NCI-H446 treated with DMSO at 0.1 percent for 48 hours (cell line): ENCODE results near the gene RHOA.
A peak's percentile ranks its signal among the peaks of the same experiment; 100 is the strongest.

Experiments used
- DNase-seq: peaks from one replicate; lab custom pipeline; 2025; lab: John Stamatoyannopoulos, UW

The RHOA gene

DNA sequence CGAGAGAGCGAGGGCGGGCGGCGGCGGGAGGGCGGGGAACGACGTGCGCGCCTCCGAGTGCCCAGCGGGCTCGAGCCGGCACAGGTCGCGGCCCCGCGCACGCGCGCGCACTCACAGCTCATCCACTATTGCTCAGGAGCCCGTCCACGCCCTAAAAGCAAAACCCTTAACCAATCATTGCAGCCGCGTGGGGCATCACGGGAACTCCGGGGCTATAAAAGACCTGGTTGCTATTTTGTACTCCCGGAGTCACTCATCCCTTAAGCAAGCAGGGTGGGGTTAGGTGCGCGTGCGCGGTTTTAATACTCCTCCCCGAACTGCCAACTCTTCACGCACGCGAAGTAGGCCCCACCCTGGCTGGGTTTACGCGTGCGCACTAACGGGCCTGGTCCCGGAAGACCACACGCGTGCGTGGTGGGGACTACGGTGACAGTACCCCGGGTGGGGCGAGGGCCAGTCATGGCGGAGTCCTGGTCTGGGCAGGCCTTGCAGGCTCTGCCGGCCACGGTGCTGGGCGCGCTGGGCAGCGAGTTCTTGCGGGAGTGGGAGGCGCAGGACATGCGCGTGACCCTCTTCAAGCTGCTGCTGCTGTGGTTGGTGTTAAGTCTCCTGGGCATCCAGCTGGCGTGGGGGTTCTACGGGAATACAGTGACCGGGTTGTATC is at the start of gene RHOA, which contains the start of gene TCTA:
Gene RHOA, minus strand, starts transcription at position 9 of the 664 bp plus-strand sequence. CDS start 36,387 bp downstream, outside the sequence.
Gene TCTA, plus strand, starts transcription at position 456 of the 664 bp plus-strand sequence. Its CDS starts 4 bp downstream, at position 460.
- peak; percentile 98 for DNase-seq

DNA sequence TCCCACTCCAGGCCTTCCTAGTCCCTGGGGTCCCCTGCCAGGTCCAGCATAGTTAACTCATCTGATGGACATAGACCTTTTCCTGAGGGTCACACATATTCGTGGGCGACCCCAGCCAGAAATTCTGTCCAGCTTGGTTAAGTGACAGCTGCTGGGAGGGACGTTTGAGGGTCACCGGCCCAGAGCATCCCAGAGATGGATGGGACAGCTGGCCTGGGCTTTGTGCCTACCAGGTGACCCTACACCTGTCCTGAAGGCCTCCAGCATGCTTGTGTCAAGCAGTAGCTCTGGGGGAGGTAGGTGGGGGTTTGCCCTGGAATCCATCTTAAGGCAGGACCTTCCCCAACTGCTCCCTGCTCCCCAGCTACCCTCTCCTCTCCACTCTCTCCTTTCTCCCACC is 49.2 kb upstream of the RHOA start:
- DNase-seq = no peak

DNA sequence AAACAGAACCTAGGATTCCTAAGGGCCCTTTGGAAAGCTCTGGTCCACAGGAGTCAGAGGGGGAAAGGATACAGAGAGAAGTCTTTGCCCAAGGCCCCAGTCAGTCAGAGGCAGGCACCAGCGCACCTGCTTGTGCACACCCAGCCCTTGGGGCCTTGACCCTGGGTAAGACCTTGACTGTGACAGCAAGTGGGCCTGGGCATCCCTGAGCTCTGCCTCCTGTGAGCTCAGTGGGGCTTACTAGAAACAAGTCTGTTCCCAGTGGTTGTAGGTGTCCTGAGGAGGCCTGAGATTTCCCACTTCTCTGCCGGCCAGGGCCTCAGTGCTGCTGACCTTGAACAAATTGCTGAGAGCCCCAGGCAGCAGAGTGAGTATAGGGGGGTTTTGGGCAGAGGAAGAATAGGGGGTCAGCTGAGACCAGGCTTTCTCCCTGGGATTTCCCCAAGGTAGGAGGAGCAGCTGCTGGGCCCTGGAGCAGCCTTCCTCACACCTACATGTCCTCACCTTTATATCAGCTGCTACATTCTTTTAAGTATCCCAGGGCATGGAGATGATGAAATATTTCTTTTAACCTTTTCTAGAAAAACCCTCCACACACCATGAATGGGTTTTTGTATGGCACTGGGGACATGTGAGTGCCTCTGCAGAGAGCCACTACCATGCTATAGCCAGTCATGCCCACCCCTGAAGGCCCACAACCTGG is 48.6 kb upstream of the RHOA start:
- DNase-seq = no peak

DNA sequence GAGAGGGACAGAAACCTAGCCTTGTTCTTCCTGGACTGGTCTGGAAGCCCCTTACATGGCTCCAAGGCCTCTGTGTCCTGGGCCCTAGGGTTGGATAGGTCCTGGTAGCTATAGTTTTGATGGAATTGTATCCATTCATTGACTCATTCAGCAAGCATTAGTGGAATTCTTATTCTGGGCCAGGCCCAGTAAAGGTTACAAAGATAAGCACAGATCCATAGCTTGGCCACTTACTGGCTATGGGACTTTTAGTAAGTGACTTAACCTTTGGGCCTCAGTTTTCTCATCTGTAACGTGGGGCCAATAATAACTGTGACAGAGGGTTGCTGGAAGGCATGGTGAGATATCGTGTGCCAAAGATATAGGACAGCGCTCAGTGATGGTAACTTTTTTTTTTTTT is 44.7 kb upstream of the RHOA start:
- DNase-seq = no peak

DNA sequence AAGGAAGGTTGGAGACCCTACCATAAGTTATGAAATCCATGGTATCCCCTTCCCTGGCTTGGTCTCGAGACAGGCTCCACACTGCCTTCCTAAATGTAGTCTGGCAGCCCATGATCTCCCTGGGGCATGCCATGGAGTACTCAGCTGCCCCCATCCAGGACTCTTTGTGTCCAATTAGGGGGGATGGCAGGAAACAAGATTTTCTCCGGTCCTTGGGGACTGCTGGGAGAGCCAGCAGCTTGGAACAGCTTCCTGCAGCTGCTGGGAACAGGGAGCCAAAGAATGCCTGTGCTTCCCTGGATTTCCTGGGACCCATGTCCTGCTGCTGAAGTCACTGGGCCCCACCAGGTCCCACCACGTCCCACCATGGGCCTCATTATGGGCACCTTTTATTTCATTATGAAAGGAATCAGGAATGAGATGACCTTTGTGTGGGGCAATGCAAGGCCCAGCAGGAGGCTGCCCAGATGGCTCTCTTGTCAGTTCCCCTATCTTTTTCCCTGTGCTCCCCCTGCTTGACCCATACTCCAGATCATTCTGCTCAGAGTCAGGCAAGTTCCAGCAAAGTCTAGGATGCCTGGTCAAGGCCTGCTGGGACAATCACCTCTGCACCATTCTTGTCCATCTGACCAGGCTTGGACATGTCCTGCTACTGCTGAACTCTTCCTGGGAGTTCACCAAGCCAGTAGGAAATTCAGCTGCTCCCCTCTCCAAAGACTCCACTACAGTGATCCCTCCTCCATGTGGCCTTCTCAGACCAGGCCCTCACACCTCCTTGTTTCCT is 43.3 kb upstream of the RHOA start:
- no peak for DNase-seq

DNA sequence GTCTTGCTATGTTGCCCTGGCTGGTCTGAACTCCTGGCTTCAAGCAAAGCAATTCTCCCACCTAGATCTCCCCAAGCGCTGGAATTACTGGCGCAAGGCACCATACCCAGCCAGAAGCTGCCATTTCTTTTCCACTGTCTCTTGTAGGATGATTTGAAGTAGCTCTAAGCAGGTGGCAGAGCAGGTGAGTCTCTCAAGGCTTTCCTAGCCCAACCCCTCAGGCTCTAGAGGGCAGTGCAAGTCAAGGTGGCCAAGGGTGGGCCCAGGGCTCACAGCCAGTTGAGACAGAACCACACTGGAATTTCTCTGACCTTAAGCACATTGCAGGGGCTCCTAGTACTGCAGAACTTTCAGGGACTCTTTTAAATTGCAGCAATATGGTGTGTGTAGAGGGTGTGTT is 42.7 kb upstream of the RHOA start:
- DNase-seq = no peak

DNA sequence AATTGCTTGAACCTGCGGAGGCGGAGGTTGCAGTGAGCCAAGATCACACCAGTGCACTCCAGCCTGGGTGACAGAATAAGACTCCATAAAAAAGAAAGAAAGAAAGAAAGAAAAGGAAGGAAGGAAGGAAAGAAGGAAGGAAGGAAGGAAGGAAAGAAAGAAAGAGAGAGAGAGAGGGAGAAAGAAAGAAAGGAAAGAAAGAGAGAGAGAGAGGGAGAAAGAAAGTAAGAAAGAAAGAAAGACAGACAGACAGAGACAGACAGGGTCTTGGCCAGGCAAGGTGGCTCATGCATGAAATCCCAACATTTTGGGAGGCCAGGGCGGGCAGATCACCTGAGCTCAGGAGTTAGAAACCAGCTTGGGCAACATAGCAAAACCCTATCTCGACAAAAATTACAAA is 41.8 kb upstream of the RHOA start:
- no peak for DNase-seq

DNA sequence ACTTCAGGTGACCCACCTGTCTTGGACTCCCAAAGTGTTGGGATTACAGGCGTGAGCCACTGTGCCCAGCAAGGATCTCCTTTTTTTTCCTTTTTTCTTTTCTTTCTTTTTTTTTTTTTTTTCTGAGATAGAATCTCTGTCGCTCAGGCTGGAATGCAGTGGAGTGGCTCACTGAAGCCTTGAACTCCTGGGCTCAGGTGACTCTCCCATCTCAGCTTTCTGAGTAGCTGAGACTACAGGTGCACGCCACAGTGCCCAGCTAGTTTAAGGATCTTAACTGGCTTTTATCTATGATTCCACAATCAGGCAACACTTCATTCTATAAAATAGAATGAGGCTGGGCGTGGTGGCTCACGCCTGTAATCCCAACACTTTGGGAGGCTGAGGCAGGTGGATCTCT is 33.6 kb upstream of the RHOA start:
- no peak for DNase-seq

DNA sequence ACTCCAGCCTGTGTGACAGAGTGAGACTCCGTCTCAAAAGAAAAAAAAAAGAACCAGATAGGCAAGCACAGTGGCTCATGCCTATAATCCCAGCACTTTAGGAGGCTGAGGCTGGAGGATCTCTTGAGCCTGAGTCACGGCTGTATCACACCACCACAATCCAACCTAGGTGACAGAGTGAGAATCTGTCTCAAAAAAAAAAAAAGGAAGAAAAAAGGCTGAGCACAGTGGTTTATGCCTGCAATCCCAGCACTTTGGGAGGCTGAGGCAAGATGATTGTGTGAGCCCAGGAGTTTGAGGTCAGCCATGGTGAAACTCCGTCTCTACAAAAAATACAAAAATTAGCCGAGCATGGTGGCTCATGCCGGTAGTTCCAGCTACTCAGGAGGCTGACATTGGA is 23.0 kb upstream of the RHOA start:
- no peak for DNase-seq

DNA sequence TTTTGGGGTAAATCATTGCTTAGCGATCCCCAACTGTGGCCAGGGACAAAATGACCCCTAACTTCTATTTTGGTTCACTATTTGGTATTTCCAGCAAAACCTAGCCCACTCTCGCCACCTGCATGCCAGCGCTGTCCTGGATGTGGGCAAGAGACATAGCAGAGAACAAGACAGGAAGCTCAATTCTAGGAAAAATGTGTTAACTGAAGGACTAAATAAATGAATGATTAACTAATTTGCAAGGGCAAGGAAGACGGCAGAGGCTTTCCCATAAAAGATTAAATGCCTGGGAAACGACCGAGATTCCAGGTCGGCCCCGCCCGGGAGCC is 16.9 kb upstream of the RHOA start:
- no peak for DNase-seq

DNA sequence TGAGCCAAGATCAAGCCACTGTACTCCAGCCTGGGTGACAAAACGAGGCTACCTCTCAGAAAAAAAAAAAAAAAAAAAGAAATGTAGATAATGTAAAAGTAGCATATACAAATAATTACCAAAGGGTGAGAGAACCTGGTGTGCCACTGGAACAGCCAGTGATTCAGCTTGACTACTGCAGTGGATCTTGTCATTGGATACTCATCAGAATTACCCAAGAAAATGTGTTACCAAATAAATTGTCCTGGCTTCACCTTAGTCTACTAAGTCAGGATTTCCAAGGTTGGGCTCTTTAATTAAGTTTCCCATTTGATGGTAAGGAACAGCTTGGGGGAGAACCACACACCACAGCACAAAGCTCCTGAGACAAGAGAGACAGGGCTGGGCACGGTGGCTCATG is 15.8 kb upstream of the RHOA start:
- no peak for DNase-seq

DNA sequence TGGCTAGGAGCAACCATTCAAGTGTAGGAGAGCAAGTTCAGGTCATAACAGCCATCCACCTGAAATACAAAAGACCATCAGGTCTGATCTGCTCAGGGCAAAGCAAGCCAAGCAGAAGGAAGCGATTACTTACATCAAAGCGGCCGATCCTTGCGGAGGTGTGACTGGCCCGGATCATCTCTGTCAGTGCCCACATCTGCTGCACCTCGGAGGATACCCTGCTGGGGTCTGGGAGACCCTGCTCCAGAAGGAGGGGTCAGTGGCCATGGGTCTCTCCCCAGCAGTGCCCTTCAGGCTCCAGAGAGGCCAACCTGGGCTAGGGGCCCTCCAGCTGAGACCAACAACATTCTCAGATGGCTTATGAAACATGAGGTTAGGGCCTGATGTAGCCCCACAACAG is 13.0 kb upstream of the RHOA start:
- DNase-seq = no peak

DNA sequence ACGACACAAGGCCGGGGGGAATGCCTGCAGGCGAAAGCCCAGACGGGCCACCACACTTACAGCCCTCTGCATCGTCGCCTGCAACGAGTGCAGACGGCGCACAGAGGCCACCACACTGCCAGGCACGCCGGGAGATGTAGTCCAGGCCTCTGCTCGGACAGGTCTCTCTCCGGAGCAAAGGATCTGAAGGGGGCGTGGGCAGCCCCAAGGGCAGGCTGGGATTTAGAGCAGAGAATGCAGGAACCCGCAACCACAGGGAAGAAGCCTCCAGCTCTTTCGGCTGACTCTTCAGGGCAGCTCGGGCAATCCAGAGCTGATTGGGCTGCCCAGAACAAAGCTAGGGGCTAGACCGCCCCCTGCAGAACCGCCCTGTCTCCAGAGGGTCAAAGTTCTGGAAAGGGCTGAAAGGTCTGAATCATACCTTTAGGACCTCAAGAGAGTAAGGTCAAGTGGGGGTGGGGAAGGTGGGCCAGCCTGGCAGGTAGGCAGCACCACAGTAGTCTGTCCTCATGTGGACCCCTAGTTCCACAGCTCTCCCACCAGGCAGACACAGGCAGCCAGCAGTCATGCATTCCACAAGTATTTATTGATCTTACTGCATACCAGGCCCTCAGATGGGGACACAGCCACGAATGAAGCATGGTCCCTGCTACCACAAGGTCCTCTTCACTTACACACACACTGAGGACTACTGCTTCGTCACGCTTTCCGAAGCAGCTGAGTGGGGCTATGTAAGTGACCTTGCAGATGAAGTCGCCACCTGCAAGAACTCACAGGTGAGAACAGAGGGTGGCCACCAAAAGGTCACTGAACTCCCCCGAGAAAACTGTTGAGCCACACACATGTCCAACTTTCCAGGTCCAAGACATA is 10.8 kb upstream of the RHOA start, which contains the start of gene AMT:
Gene AMT, minus strand, starts transcription at position 95 of the 870 bp plus-strand sequence. Its CDS starts 23 bp downstream, at position 72.
- no peak for DNase-seq

DNA sequence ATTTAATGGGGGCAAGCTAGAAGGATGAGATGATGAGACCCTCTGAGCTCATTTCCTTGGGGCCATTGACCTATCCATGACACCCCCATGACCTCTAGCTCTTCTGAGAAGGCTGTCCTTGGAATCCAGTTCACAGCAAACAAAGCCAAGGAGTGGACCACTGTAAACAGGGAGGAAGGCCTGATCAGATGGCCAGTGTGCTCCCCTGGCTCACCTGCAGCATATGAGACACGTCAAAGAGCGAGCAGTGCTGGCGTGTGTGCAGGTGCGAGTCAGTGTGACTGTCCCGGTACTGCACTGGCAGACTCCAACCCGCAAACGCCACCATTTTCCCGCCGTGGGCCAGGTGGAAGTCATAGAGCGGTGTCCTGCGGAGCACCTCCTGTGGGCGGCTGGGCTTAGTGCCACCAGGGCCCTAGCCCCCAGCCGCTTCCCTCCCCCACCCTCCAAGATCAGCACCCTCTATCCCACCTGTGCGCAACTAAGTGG is 10.2 kb upstream of the RHOA start:
- DNase-seq = no peak

DNA sequence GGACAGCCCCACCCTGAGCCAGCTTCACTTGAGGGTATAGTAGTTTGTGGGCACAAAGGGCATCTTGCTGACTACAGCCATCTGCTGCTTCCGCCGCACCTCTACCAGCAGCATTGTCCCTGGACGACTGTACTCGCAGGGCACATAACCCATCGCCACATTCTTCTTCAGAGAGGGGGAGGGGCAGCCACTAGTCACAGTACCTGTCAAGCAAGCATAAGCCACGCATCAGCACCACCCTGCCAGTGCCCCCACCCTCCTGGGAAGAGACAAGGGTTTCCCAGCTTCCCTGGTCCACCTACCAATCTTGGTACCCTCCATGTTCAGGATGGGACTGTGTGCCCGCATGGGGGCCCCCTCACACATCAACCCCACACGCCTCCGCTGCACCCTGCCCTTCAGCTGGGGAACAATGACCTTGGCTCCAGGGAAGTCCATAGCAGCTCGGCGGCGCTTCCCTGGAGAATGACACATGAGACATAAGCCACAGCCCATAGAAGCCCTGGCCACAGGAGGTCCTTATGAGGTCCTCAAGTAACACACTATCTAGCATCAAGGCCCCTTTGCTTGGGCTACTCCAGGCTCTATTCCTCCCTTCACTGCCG is 5.8 kb upstream of the RHOA start:
- no peak for DNase-seq

DNA sequence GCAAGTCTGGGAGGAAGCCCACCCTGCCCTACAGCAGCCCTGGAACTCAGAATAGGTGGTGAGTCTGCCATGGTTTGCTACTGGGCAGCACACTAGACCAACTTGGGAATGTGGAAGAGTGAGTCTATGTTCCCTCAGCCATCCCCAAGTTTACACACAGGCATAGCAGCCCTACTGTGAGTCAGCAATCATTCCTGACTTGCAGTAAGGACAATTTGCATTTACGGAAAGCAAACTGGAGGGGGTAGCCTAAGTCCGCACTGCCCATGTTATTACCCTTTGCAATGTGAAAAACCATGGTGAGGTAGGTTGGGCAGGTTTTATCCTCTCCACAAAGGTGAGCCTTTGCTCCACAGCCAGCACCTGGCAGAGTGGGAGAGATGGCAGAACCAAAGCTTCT is 5.1 kb upstream of the RHOA start:
- DNase-seq = no peak

DNA sequence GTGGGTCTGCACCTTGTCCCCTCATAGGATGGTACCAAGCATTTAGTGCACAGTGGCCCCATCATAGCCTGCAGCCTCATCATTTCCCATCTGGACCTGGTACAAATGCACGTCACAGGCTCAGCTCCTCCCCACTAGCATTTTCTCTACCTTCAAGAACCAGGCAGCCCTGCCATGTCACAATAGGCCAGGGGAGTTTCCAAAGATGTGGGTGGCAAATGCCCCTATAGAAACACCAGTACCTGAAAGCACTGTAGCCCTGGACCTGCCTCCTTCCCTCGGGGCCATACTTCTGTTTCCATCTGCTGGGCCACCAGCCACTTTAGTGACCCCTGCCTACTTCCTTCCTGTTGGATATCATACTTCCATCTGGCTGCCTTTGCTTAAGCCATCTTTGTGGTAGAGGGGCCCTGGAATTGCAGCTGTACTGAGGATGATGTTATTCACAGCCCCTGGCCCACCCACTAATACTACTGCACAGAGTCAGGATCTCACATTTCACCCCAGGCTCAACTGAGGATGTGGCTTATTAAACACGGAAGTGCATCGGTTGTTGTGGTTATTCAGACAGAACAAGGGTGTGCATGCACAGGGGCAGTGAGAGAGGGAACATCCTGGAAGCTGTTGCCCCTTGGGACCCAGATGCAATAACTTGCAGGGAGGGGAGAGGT is 4.3 kb upstream of the RHOA start:
- no peak for DNase-seq

DNA sequence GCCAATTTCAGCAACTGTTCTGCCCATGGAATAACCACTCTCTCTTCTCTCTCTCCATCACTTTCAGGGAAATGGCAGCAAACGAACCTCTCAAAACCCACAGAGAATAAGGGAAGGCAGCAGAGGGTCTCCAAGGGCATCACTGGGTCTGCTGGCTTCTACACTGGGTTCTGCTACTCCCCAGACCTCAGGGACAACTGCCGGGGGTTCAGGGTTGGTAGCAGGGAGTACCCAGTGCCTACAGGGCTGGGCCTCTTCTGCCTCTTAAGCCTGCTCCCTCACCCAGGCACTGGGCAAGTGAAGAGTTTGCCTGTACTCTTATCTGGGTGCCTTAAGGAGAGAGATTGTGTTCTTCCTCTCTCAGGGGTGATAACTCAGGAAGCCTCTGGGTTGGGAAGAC is 3.0 kb upstream of the RHOA start:
- no peak for DNase-seq

DNA sequence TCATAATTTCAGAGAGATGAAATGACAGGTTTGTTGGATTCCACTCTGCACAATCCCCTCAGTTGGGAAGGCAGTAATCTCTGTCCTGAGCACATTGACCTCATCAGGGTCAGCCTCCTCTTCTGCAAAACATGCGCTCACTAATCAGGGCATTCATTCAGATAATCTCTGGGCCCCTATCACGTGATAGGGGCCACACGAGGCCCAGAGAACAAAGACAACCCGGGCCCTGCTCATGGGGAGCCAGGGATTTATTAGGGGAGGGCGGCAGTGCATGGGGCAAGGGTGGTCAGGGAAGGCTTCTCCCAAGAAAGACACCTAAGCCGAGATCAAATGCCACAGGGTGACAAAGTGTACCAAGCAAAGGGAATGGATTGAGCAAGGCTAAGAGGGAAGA is 1.6 kb upstream of the RHOA start:
- DNase-seq = no peak

DNA sequence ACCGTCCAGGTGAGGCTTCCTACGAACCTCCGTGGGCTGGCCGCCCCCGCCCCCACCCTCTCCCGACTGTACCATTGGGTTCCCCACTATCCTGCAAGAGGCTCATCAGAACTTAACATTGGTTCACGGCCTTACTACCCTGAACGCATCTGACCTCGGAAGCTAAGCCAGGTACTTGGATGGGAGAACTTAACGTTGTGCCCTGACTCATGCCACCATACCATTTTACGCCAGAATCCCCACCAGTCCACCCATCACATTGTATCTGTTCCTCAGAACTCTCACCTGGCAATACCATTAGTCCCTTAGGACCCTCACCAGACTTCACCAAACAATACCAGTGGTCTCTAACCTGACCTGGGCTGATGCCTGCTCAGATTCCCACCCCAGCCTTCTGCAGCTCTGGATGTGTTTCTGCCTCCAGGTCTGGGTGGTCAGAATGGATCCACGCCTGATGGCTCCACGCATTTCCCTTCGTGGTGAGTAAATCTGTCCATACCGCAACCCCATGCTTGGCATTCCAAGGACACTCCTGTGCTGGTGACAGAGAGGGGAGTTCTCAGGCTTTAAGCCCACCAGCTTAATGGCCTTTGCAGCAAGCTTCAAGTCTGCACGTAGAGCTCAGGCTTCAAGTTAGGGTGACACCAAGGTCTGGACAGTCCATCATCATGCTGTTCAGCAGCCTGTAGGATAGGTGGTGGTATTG is 1.0 kb upstream of the RHOA start:
- no peak for DNase-seq
